Cardiac muscle cell (in vitro differentiated cells and primary cell): ENCODE measurements around the gene WNT3. TPM values are rescaled to one million over a fixed set of nuclear protein-coding genes. Genes with fewer than 3 reads are reported as not detected.

Experiments
- DNase-seq, 2 donors: peaks; one replicate each; pipeline versions ENCODE4 v3.0.0 to v3.0.0-alpha.2; 2010 to 2017; ENCODE audit warnings: low read depth in 1 of 2, low spot score in 1 of 2
- H3K27ac ChIP-seq: fragments of 200-600 bp; sonication (generic); 2 replicates; pipeline ENCODE4 v1.5.1; 2016
- H3K27me3 ChIP-seq: fragments of 200-600 bp; sonication (generic); 2 replicates; pipeline ENCODE4 v1.6.0; 2016; ENCODE audit warnings: control low read depth
- H3K36me3 ChIP-seq: fragments of 200-600 bp; sonication (generic); 2 replicates; pipeline ENCODE4 v1.5.1; 2016; ENCODE audit warnings: control low read depth
- H3K4me1 ChIP-seq: fragments of 200-600 bp; sonication (generic); 2 replicates; pipeline ENCODE4 v1.8.1; 2017; ENCODE audit warnings: low read depth, mild to moderate bottlenecking, mixed run types
- H3K4me3 ChIP-seq: fragments of 200-600 bp; sonication (generic); 2 replicates; pipeline ENCODE4 v1.5.1; 2016; ENCODE audit warnings: mild to moderate bottlenecking
- H3K9me3 ChIP-seq: fragments of 200-600 bp; sonication (generic); 2 replicates; pipeline ENCODE4 v1.5.1; 2017; ENCODE audit warnings: low read depth, mild to moderate bottlenecking, control low read depth
- CTCF ChIP-seq: IDR thresholded peaks from 2 replicates; pipeline ENCODE4 v1.5.1; 2012; ENCODE audit warnings: low read depth, mild to moderate bottlenecking, low read length
- polyA plus RNA-seq: library from polyadenylated mRNA; unstranded; fragments of >200 nt; fragmentation: Nextera tagmentation; extraction: Ambion mirVana; gene quantifications from 2 replicates; pipeline ENCODE4 v1.2.1, GENCODE V29; 2016
- total RNA-seq: library from RNA; depleted of rRNA; stranded (reverse); fragments of >200 nt; gene quantifications from 2 replicates; pipeline ENCODE4 v1.2.3, GENCODE V29; 2016

The WNT3 gene
- total and polyA plus RNA-seq, 2 experiments from 2014 or later = 5.8 to 7.3 TPM

GRCh38 chr17:46745376-46745775, 73.1 kb downstream of the WNT3 start:
- peaks cover 5% of the 10 kb centered on the region for H3K4me1 ChIP-seq
- TF ChIP-seq CTCF = no peak
- H3K27me3 ChIP-seq = no peaks in the 10 kb centered on the region
- DNase-seq = no peak
- peaks cover 3% of the 10 kb centered on the region for H3K36me3 ChIP-seq
- no peak overlapping the region for H3K4me3 ChIP-seq
- H3K9me3 ChIP-seq = no peaks in the 10 kb centered on the region
- no peak overlapping the region for H3K27ac ChIP-seq

DNA sequence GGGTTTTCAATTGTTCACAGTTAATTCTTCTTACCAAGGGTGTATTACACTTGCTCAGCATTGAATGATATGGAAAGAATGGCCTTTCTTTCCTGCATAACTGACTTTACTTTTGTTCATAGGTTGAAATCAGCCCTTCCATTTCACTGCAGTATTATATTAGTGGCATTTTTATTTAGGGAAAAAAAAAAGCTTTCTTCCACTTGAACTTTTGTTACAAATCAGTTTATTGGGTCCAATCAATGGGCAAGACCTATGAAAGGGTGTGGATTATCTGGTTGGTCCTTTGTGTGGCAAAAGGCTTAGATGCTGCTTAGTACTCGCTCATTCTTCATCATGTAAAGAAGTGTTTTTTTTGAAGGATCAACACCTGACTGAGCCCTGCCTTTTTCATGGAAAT, 74.1 kb downstream of the WNT3 start:
- Histone ChIP-seq H3K36me3 (peaks cover 3% of the 10 kb centered on the region), H3K9me3 (no peaks in the 10 kb centered on the region), H3K4me3 (no peak overlapping the region), H3K27me3 (no peaks in the 10 kb centered on the region), H3K27ac (no peak overlapping the region), H3K4me1 (peaks cover 5% of the 10 kb centered on the region)
- no peak for DNase-seq
- TF ChIP-seq CTCF = no peak

GRCh38 chr17:46742565-46743270, 75.8 kb downstream of the WNT3 start:
- no peak overlapping the region for H3K27ac ChIP-seq
- H3K4me3 ChIP-seq = no peak overlapping the region
- DNase-seq = peak; percentile 48 to 83
- no peaks in the 10 kb centered on the region for H3K27me3 ChIP-seq
- no peaks in the 10 kb centered on the region for H3K36me3 ChIP-seq
- H3K9me3 ChIP-seq = no peaks in the 10 kb centered on the region
- peaks cover 5% of the 10 kb centered on the region for H3K4me1 ChIP-seq
- TF ChIP-seq CTCF = no peak

DNA sequence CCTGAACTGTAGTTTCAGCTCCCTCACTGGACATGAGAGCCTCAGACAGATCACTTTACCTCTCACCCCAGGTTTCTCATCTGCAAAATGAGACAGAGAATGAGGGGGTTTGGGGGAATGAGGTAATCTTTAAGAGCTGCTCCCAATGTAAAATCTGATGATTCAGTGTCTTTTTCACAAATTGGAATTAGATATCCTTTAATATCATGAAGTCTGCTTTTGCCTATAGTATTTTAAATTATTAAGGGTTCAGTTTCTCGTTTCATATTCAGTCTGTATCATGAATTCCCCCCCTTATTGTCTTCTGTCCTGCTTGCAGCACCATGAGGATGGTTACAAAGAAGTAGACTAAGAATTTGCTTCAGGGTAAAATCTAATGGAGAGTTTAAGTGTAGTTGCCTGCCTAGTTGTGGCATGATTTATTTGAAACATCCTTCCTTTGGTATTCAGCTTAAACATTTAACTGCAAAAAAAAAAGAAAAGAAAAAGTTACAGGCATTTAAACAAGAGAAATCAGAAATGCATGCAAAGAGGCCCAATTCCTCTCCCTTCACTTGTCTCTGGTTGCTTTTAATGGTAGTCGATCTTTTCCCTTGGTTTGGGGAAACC, 77.3 kb downstream of the WNT3 start:
- no peak overlapping the region for H3K27ac ChIP-seq
- H3K9me3 ChIP-seq = no peaks in the 10 kb centered on the region
- DNase-seq = no peak
- no peak for TF ChIP-seq CTCF
- no peak overlapping the region for H3K4me3 ChIP-seq
- no peaks in the 10 kb centered on the region for H3K36me3 ChIP-seq
- H3K4me1 ChIP-seq = peaks cover 5% of the 10 kb centered on the region
- no peaks in the 10 kb centered on the region for H3K27me3 ChIP-seq

GRCh38 chr17:46739982-46740381, 78.5 kb downstream of the WNT3 start:
- H3K4me1 ChIP-seq = peaks cover 5% of the 10 kb centered on the region
- no peak overlapping the region for H3K27ac ChIP-seq
- DNase-seq = no peak
- H3K9me3 ChIP-seq = no peaks in the 10 kb centered on the region
- TF ChIP-seq CTCF = no peak
- H3K4me3 ChIP-seq = no peak overlapping the region
- H3K36me3 ChIP-seq = no peaks in the 10 kb centered on the region
- no peaks in the 10 kb centered on the region for H3K27me3 ChIP-seq
